ENCODE data around the gene MACROH2A1.

MACROH2A1 gene

GRCh38 chr5:135398855-135399793 lies at the start of gene MACROH2A1:
Gene MACROH2A1 (minus strand): TSS chr5:135399231. CDS start chr5:135389093, 10,138 bp downstream.
- DNase-seq, result peak; percentile 78

GRCh38 chr5:135448071-135448739 lies 49.2 kb upstream of the MACROH2A1 start:
- no peak for DNase-seq

GRCh38 chr5:135447298-135447929 lies 48.4 kb upstream of the MACROH2A1 start, which contains the start of gene DCANP1:
Gene DCANP1 (minus strand): TSS chr5:135447348. CDS start chr5:135447108, 240 bp downstream.
- no peak for DNase-seq

GRCh38 chr5:135446615-135447014 lies 47.6 kb upstream of the MACROH2A1 start:
- DNase-seq, result no peak

- DNase-seq, result no peak
Measured at GRCh38 chr5:135446206-135446605, 47.2 kb upstream of the MACROH2A1 start.

GRCh38 chr5:135445306-135445985 lies 46.4 kb upstream of the MACROH2A1 start:
- no peak for DNase-seq

GRCh38 chr5:135444881-135445280 lies 45.9 kb upstream of the MACROH2A1 start:
- DNase-seq, result no peak

- no peak for DNase-seq
Measured at GRCh38 chr5:135444360-135444759, 45.3 kb upstream of the MACROH2A1 start.

- DNase-seq, result no peak
Measured at GRCh38 chr5:135443161-135443960, 44.3 kb upstream of the MACROH2A1 start.

- no peak for DNase-seq
Measured at GRCh38 chr5:135442431-135443160, 43.6 kb upstream of the MACROH2A1 start.

- DNase-seq, result no peak
Measured at GRCh38 chr5:135441919-135442318, 42.9 kb upstream of the MACROH2A1 start.

GRCh38 chr5:135441350-135441831 lies 42.4 kb upstream of the MACROH2A1 start:
- no peak for DNase-seq

GRCh38 chr5:135440916-135441315 lies 41.9 kb upstream of the MACROH2A1 start:
- no peak for DNase-seq

GRCh38 chr5:135439231-135440205 lies 40.5 kb upstream of the MACROH2A1 start:
- no peak for DNase-seq

GRCh38 chr5:135438636-135439221 lies 39.7 kb upstream of the MACROH2A1 start:
- DNase-seq, result no peak

- DNase-seq, result no peak
Measured at GRCh38 chr5:135437796-135438560, 38.9 kb upstream of the MACROH2A1 start.

GRCh38 chr5:135437422-135437795 lies 38.4 kb upstream of the MACROH2A1 start:
- DNase-seq, result no peak

- no peak for DNase-seq
Measured at GRCh38 chr5:135436951-135437418, 38.0 kb upstream of the MACROH2A1 start.
